GM23338 (cell line): Measurements from ENCODE around the gene TMEM178B.

Experiments
- EZH2 ChIP-seq: fragments of 200-600 bp; sonication (generic); IDR thresholded peaks from one replicate; pipeline ENCODE4 v1.8.0; 2017; ENCODE audit warnings: antibody characterized with exemption, mild to moderate bottlenecking, low read depth; ENCODE audit not compliant: unreplicated experiment
- JUNB ChIP-seq: IDR thresholded peaks from one replicate; pipeline ENCODE4 v1.6.1; 2016; ENCODE audit warnings: antibody characterized with exemption; ENCODE audit not compliant: unreplicated experiment
- TF ChIP-seq, protein P1 (sequence below), 2 experiments: fragments of 200-600 bp in 1 of 2; sonication (generic) in 1 of 2; conservative IDR thresholded peaks; 2 replicates each; pipeline versions ENCODE4 v1.5.1 to v1.6.1; 2016 to 2017; ENCODE audit warnings: antibody characterized with exemption in 2 of 2, low read depth in 2 of 2, mild to moderate bottlenecking in 2 of 2, moderate library complexity in 1 of 2

GRCh38 chr7:141217938-141218337 lies 144.1 kb downstream of the TMEM178B start:
- no peak for TF ChIP-seq EZH2
- TF ChIP-seq, protein P1, sequence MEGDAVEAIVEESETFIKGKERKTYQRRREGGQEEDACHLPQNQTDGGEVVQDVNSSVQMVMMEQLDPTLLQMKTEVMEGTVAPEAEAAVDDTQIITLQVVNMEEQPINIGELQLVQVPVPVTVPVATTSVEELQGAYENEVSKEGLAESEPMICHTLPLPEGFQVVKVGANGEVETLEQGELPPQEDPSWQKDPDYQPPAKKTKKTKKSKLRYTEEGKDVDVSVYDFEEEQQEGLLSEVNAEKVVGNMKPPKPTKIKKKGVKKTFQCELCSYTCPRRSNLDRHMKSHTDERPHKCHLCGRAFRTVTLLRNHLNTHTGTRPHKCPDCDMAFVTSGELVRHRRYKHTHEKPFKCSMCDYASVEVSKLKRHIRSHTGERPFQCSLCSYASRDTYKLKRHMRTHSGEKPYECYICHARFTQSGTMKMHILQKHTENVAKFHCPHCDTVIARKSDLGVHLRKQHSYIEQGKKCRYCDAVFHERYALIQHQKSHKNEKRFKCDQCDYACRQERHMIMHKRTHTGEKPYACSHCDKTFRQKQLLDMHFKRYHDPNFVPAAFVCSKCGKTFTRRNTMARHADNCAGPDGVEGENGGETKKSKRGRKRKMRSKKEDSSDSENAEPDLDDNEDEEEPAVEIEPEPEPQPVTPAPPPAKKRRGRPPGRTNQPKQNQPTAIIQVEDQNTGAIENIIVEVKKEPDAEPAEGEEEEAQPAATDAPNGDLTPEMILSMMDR (conservative IDR thresholded peaks at IDR 0.05; ENCODE audit: low read depth in 2 of 2): no peak
- TF ChIP-seq JUNB: no peak
